Sigmoid colon (tissue), 7 donors: Measurements from ENCODE around the gene STX3. TPM values are rescaled to one million over a fixed set of nuclear protein-coding genes. Genes with fewer than 3 reads are reported as not detected.
"Not testable (repeated sequence)": the region's sequence is repeated elsewhere in the genome, so short reads cannot be mapped to it uniquely, and the experiment has no call there.

Experiments used
- DNase-seq: peaks from one replicate; pipeline ENCODE4 v3.0.0-alpha.2; 2019
- H3K27ac ChIP-seq, 4 donors: fragments of 200-600 bp; sonication (generic); one replicate each; pipeline ENCODE4 v1.5.1; 2016 to 2019; ENCODE audit warnings: mild to moderate bottlenecking in 1 of 4
- H3K27me3 ChIP-seq, 3 donors: fragments of 200-600 bp; sonication (generic); one replicate each; pipeline ENCODE4 v1.5.1; 2019; ENCODE audit warnings: mild to moderate bottlenecking in 1 of 3
- H3K36me3 ChIP-seq, 4 donors: fragments of 200-600 bp; sonication (generic); one replicate each; pipeline ENCODE4 v1.5.1; 2016 to 2019
- H3K4me1 ChIP-seq, 4 donors: fragments of 200-600 bp; sonication (generic); one replicate each; pipeline ENCODE4 v1.5.1; 2017 to 2019
- H3K4me3 ChIP-seq, 4 donors: fragments of 200-600 bp; sonication (generic); one replicate each; pipeline ENCODE4 v1.5.1; 2017 to 2019; ENCODE audit warnings: mild to moderate bottlenecking in 2 of 4, moderate library complexity in 1 of 4
- H3K9me3 ChIP-seq, 4 donors: fragments of 200-600 bp in 3 of 4; sonication (generic) in 3 of 4; one replicate each; pipeline versions ENCODE4 v1.5.1 to v1.6.1; 2013 to 2019
- EP300 ChIP-seq, 4 donors: sonication (generic); formaldehyde crosslinking; IDR thresholded peaks; one replicate each; pipeline ENCODE4 v1.6.1; 2017; ENCODE audit warnings: antibody characterized with exemption in 4 of 4
- POLR2A ChIP-seq, 2 donors: fragments of 450-650 bp; IDR thresholded peaks; one replicate each; pipeline ENCODE4 v1.6.1; 2016; ENCODE audit warnings: antibody characterized with exemption in 2 of 2, mild to moderate bottlenecking in 2 of 2, moderate library complexity in 2 of 2
- POLR2AphosphoS5 ChIP-seq, 4 donors: sonication (generic); formaldehyde crosslinking; IDR thresholded peaks; one replicate each; pipeline ENCODE4 v1.6.1; 2017; ENCODE audit warnings: antibody characterized with exemption in 4 of 4
- WGBS, 2 donors: extraction: QIAGEN DNeasy Blood & Tissue Kit; methylation state at CpG; one replicate each; pipeline ENCODE4 v1.1.7; 2013; 5-methylcytosine and 5-hydroxymethylcytosine counted together
- intact Hi-C: fragments of 100-400 bp; cut with DNase I; formaldehyde crosslinking; loops from one replicate; pipeline ENCODE4 v1.15.1; 2023
- polyA plus RNA-seq, 3 donors: library from polyadenylated mRNA; stranded (reverse); fragments of 200-250 nt; gene quantifications; one replicate each; pipeline ENCODE4 v1.2.3, GENCODE V29; 2013
- total RNA-seq, 4 donors: library from RNA; depleted of rRNA; stranded (reverse); fragments of >200 nt; gene quantifications; one replicate each; pipeline ENCODE4 v1.1.0, GENCODE V29; 2016
- TF ChIP-seq, protein P1 (sequence below), 4 experiments: fragments of 450-650 bp in 3 of 4; fragments of 200-600 bp in 1 of 4; IDR thresholded peaks; one replicate each; pipeline ENCODE4 v1.5.1; 2016 to 2019; ENCODE audit warnings: antibody characterized with exemption in 4 of 4, mild to moderate bottlenecking in 3 of 4, moderate library complexity in 2 of 4
- donor health status: healthy with polysubstance abuse.
- donor health status: Bipolar disorder and iron deficiency.
- donor health status: healthy.

STX3 gene
- total and polyA plus RNA-seq, 7 donors, result 9.7 to 120 (median 19.3) TPM

DNA sequence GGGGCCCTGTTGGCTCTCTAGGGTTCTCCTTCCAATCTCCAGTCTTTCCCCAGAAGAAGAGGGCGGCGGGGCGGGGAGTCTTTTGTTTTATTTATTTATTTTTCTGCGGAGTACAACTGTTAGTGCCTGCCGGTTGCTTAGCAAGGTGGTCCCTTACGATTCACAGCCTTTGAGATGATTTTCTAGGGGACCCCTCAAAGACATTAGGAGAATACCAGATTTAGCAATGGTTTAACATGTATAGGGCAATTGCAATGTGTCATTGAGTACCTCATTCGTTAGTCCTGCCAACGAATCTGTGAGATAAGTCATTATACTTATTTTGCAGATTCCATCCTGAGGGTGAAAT is 55.7 kb downstream of the STX3 start:
- TF ChIP-seq POLR2AphosphoS5 (IDR thresholded peaks at IDR 0.05) (no peak), POLR2A (IDR thresholded peaks at IDR 0.05) (no peak)
- TF ChIP-seq, protein P1, sequence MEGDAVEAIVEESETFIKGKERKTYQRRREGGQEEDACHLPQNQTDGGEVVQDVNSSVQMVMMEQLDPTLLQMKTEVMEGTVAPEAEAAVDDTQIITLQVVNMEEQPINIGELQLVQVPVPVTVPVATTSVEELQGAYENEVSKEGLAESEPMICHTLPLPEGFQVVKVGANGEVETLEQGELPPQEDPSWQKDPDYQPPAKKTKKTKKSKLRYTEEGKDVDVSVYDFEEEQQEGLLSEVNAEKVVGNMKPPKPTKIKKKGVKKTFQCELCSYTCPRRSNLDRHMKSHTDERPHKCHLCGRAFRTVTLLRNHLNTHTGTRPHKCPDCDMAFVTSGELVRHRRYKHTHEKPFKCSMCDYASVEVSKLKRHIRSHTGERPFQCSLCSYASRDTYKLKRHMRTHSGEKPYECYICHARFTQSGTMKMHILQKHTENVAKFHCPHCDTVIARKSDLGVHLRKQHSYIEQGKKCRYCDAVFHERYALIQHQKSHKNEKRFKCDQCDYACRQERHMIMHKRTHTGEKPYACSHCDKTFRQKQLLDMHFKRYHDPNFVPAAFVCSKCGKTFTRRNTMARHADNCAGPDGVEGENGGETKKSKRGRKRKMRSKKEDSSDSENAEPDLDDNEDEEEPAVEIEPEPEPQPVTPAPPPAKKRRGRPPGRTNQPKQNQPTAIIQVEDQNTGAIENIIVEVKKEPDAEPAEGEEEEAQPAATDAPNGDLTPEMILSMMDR (IDR thresholded peaks at IDR 0.05), result no peak
- 5 to 9% methylated on average over 8 of the region's 8 CpGs for WGBS, 2 donors

DNA sequence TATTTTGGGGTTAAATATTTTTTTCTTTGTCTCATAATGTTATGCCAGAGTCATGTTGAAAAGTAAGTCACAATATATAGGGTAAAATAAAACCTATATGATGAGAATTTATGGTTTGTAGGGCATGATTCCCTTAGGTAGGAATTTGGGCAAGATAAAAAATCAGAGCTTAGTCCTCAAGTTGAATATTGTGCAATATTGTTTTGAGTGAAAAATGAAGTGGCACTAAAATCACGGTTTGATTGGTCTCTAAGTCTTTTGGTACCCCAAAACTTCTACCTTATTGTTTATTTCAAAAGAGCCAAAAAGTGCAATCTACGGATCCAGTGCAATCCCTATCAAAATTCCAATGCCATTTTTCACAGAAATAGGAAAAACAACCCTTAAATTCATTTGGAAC is 57.0 kb downstream of the STX3 start:
- TF ChIP-seq EP300 (IDR thresholded peaks at IDR 0.05), result no peak
- TF ChIP-seq, protein P1 (IDR thresholded peaks at IDR 0.05), result no peak
- TF ChIP-seq POLR2A (IDR thresholded peaks at IDR 0.05), result no peak
- TF ChIP-seq POLR2AphosphoS5 (IDR thresholded peaks at IDR 0.05), result no peak
- intact Hi-C loops, result no loop called here
- Histone ChIP-seq H3K27ac (no peak overlapping the region), H3K36me3 (peaks cover under 1 to 18% (median 5%) of the 10 kb centered on the region in 4 donors), H3K4me1 (peaks cover 0 to 18% (median 13%) of the 10 kb centered on the region in 4 donors), H3K4me3 (no peak overlapping the region), H3K27me3 (no peaks in the 10 kb centered on the region), H3K9me3 (no peaks in the 10 kb centered on the region)
- WGBS, 2 donors, result 91 to 96% methylated on average over 2 of the region's 2 CpGs
- DNase-seq, result no peak

More for the DNA sequence above, 55.7 kb downstream of the STX3 start:
- H3K27me3 ChIP-seq, result no peaks in the 10 kb centered on the region
- H3K27ac ChIP-seq, result peak overlapping the region; percentile 83 to 88 (median 86)
- H3K4me3 ChIP-seq, result peak overlapping the region; percentile 81 to 97 (median 94)
- intact Hi-C loops, result loop anchor here (2.0 kb wide), 1 partner anchor 56 kb away; the partner anchor contains the start of gene STX3
- peaks cover 0 to 18% (median 13%) of the 10 kb centered on the region in 4 donors for H3K4me1 ChIP-seq
- no peaks in the 10 kb centered on the region for H3K9me3 ChIP-seq
- peaks cover 11 to 32% (median 17%) of the 10 kb centered on the region in 4 donors for H3K36me3 ChIP-seq
- no peak for DNase-seq

DNA sequence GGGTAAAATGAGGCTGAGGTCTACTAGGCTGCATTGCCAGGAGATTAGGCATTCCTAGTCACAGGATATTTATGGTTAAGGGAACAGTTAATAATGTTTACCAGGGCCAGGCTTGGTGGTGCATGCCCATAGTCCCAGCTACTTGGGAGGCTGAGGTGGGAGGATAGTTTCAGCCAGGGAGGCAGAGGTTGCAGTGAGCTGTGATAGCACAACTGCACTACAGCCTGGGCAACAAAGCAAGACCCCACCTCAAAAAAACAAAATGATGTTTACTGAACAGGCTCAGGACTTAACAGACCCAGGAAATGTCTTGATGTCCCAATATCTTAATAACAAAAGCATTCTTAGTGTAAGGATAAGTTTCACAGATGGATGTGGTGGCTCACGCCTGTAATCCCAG is 58.2 kb downstream of the STX3 start:
- Histone ChIP-seq H3K27ac (no peak overlapping the region), H3K9me3 (no peaks in the 10 kb centered on the region), H3K4me3 (no peak overlapping the region), H3K27me3 (no peaks in the 10 kb centered on the region), H3K36me3 (peaks cover 0 to 7% (median 0%) of the 10 kb centered on the region in 4 donors), H3K4me1 (peaks cover 0 to 18% (median 13%) of the 10 kb centered on the region in 4 donors)
- intact Hi-C loops, result no loop called here
- 91 to 93% methylated on average over 1 of the region's 1 CpG for WGBS, 2 donors
- no peak for DNase-seq
- TF ChIP-seq POLR2AphosphoS5 (IDR thresholded peaks at IDR 0.05) (no peak), POLR2A (IDR thresholded peaks at IDR 0.05) (no peak), EP300 (IDR thresholded peaks at IDR 0.05) (no peak)
- TF ChIP-seq, protein P1 (IDR thresholded peaks at IDR 0.05), result no peak

DNA sequence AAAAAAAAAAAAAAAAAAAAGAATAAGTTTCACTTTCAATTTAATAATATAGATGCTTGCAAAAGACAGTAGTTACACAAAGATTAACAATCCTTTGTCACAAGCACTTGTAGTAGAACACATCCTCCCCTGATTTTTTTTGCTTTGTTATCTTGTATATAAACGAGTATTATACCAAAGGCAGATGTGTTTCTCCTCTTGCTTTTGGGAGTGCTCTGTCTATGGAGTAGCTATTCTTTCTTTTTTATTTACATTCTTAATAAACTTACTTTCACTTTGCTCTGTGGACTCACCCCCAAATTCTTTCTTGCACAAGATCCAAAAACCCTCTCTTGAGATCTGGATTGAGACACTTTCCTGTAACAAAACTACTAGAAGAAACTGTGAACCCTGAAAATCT is 58.8 kb downstream of the STX3 start:
- Histone ChIP-seq H3K4me3 (no peak overlapping the region), H3K27ac (no peak overlapping the region), H3K4me1 (peaks cover 0 to 16% (median 13%) of the 10 kb centered on the region in 4 donors), H3K36me3 (peaks cover 0 to under 1% (median 0%) of the 10 kb centered on the region in 4 donors), H3K9me3 (no peaks in the 10 kb centered on the region), H3K27me3 (no peaks in the 10 kb centered on the region)
- intact Hi-C loops, result no loop called here
- 43 to 57% methylated on average over 1 of the region's 1 CpG for WGBS, 2 donors
- TF ChIP-seq POLR2AphosphoS5 (IDR thresholded peaks at IDR 0.05) (no peak), POLR2A (IDR thresholded peaks at IDR 0.05) (no peak), EP300 (IDR thresholded peaks at IDR 0.05) (no peak)
- TF ChIP-seq, protein P1 (IDR thresholded peaks at IDR 0.05), result no peak
- no peak for DNase-seq

DNA sequence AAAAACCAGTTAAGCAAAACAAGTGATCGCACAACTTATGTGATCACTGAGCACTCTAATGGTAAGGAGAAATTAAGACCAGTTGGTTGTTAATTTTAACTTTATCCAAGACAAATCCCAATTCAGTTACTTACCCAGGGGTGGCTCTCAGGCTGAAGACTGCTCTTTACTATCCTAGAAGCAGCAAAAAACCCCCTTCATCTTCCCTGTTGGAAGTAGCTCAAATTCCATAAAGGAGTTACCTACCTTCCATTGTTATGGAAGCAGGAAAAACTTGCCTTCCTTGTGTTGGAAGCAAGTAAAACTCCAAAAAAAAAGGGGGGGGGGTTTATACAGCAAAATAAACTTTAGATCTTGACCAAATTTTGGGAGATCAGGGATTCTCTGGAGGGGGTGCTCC is 60.6 kb downstream of the STX3 start:
- Histone ChIP-seq H3K36me3 (no peaks in the 10 kb centered on the region), H3K9me3 (no peaks in the 10 kb centered on the region), H3K27ac (no peak overlapping the region), H3K4me1 (peaks cover 0 to 6% (median 1%) of the 10 kb centered on the region in 4 donors), H3K27me3 (no peaks in the 10 kb centered on the region), H3K4me3 (no peak overlapping the region)
- DNase-seq, result no peak
- WGBS, 2 donors, result 91 to 96% methylated on average over 1 of the region's 1 CpG
- TF ChIP-seq, protein P1 (IDR thresholded peaks at IDR 0.05), result no peak
- TF ChIP-seq POLR2A (IDR thresholded peaks at IDR 0.05) (no peak), EP300 (IDR thresholded peaks at IDR 0.05) (no peak), POLR2AphosphoS5 (IDR thresholded peaks at IDR 0.05) (no peak)
- intact Hi-C loops, result no loop called here

DNA sequence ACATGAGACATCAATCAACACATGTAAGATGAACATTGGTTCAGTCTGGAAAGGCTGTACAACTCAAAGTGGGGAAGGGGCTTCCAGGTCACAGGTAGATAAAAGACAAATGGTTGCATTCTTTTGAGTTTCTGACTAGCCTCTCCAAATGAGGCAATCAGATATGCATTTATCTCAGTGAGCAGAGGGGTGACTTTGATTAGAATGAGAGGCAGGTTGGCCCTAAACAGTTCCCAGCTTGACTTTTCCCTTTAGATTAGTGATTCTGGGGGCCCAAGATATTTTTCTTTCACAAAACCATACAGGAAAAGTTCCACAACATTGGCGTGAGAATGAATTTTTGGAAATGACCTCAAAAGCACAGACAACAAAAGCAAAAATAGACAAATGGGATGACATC is 61.3 kb downstream of the STX3 start:
- intact Hi-C loops, result not testable (repeated sequence)

More for the DNA sequence above, 61.3 kb downstream of the STX3 start:
- H3K36me3 ChIP-seq, H3K4me3 ChIP-seq, DNase-seq, H3K27me3 ChIP-seq, H3K4me1 ChIP-seq, H3K9me3 ChIP-seq, H3K27ac ChIP-seq: not testable (repeated sequence)
- WGBS, 2 donors, result 84 to 91% methylated on average over 1 of the region's 1 CpG
